Prostate gland (tissue), 2 donors: ENCODE data around the gene RAPGEF2. TPM values are rescaled to one million over a fixed set of nuclear protein-coding genes. Genes with fewer than 3 reads are reported as not detected.

Experiments used
- DNase-seq: peaks from one replicate; pipeline ENCODE4 v3.0.0-alpha.2; 2019; ENCODE audit warnings: low spot score
- H3K27ac ChIP-seq, 2 donors: fragments of 200-600 bp; sonication (generic); 2 replicates each; pipeline ENCODE4 v1.5.1; 2017 to 2019
- H3K27me3 ChIP-seq: fragments of 200-600 bp; sonication (generic); replicated peaks from 2 replicates; pipeline ENCODE4 v1.5.1; 2019; ENCODE audit not compliant: insufficient read depth
- H3K36me3 ChIP-seq, 2 donors: fragments of 200-600 bp; sonication (generic); 1 replicate in 1 of 2; 2 replicates in 1 of 2; pipeline versions ENCODE4 v1.5.1 to v1.8.1; 2017 to 2019
- H3K4me1 ChIP-seq: fragments of 200-600 bp; sonication (generic); replicated peaks from 2 replicates; pipeline ENCODE4 v1.5.1; 2019
- H3K4me3 ChIP-seq, 2 donors: fragments of 200-600 bp; sonication (generic); 2 replicates each; pipeline ENCODE4 v1.5.1; 2017 to 2019
- H3K9me3 ChIP-seq: fragments of 200-600 bp; sonication (generic); 2 replicates; pipeline ENCODE4 v1.5.1; 2017
- POLR2A ChIP-seq: fragments of 450-650 bp; IDR thresholded peaks from one replicate; pipeline ENCODE4 v1.6.1; 2016; ENCODE audit warnings: antibody characterized with exemption, mild to moderate bottlenecking
- POLR2AphosphoS5 ChIP-seq: sonication (generic); formaldehyde crosslinking; IDR thresholded peaks from one replicate; pipeline ENCODE4 v1.6.1; 2017; ENCODE audit warnings: antibody characterized with exemption
- WGBS: methylation state at CpG from one replicate; pipeline ENCODE4 v1.1.5; 2018; 5-methylcytosine and 5-hydroxymethylcytosine counted together
- intact Hi-C: fragments of 100-400 bp; cut with DNase I; formaldehyde crosslinking; loops from one replicate; pipeline ENCODE4 v1.14.2; 2022
- total RNA-seq, 2 donors: library from RNA; depleted of rRNA; stranded (reverse); fragments of >200 nt; gene quantifications; one replicate each; pipeline ENCODE4 v1.1.0, GENCODE V29; 2016
- TF ChIP-seq, protein P1 (sequence below), 4 experiments: fragments of 200-600 bp in 2 of 4; fragments of 450-650 bp in 2 of 4; sonication (generic) in 2 of 4; IDR thresholded peaks; 1 replicate in 3 of 4; 2 replicates in 1 of 4; pipeline ENCODE4 v1.5.1; 2016 to 2019; ENCODE audit warnings: antibody characterized with exemption in 4 of 4, mild to moderate bottlenecking in 2 of 4, moderate library complexity in 2 of 4

Gene RAPGEF2
- total RNA-seq, 2 donors from 2014 or later: 29.2 to 29.5 TPM

DNA sequence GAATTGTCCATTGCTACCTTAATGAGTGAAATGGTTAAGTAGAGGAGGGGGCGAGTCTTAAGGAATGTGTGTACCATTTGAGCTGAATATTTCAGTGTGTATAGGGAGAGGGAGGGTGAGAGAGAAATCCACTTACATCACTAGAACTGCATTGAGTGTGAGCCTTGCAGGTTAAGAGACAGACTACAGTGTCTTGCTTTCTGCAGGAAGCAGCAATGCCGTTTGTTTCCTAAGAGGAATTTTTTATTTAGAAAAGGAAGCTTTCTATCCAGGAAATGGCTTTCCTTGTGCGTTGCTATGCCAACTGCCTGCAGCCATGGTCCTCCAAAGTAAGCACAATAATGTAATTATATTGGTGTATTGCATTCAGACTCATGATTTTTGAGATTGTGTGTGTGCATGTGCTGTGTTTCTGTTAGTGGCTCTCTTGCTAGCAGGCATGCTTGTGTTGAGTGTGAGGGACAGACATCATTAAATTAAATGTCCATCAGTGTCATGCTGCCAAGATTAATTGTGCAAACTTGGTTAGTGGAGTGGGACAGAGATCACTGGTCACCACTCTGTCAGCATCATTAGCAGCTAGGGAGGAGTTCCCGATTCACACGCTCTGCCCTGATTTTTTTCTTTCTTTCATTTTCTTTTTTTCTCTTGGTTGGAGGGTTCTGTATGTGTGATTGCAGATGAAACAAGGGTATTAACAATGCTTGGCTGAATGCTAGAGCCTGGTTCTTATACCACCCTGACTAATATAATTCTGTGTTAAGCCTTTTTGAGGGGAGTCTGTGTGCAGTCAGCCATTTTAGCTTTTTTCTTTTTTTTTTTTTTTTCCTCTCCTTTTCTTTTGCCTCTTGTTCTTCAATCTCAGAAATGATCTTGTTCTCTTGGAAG is 164.3 kb downstream of the RAPGEF2 start:
- Histone ChIP-seq H3K27ac (no peak overlapping the region), H3K36me3 (no peaks in the 10 kb centered on the region), H3K4me1 (no peaks in the 10 kb centered on the region), H3K9me3 (no peaks in the 10 kb centered on the region), H3K27me3 (no peaks in the 10 kb centered on the region), H3K4me3 (no peak overlapping the region)
- TF ChIP-seq, protein P1, sequence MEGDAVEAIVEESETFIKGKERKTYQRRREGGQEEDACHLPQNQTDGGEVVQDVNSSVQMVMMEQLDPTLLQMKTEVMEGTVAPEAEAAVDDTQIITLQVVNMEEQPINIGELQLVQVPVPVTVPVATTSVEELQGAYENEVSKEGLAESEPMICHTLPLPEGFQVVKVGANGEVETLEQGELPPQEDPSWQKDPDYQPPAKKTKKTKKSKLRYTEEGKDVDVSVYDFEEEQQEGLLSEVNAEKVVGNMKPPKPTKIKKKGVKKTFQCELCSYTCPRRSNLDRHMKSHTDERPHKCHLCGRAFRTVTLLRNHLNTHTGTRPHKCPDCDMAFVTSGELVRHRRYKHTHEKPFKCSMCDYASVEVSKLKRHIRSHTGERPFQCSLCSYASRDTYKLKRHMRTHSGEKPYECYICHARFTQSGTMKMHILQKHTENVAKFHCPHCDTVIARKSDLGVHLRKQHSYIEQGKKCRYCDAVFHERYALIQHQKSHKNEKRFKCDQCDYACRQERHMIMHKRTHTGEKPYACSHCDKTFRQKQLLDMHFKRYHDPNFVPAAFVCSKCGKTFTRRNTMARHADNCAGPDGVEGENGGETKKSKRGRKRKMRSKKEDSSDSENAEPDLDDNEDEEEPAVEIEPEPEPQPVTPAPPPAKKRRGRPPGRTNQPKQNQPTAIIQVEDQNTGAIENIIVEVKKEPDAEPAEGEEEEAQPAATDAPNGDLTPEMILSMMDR (IDR thresholded peaks at IDR 0.05): no peak
- no peak for TF ChIP-seq POLR2AphosphoS5
- no peak for TF ChIP-seq POLR2A
- intact Hi-C loops: no loop called here
- DNase-seq: no peak
- 51% methylated on average over 5 of the region's 5 CpGs for WGBS

DNA sequence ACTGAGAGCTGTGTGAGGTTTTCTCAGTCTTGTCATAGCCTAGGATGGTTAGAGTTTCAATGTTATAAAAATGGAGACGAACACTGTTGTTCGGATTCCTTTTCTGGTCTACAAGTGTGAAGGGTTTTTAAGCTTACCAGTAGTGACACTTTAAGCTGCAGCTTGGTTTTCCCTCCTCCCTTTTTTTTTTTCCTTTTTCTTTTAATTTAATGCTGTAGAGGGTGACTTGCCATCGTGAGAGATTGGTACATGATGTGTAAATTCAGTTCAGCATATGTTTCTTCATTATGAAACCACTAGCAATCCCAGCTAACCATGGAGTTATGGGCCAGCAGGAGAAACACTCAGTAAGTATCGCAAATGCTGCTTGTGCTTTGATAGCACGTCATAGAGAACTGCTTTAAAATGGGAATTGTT is 165.0 kb downstream of the RAPGEF2 start:
- H3K4me1 ChIP-seq: no peaks in the 10 kb centered on the region
- TF ChIP-seq POLR2A (no peak), POLR2AphosphoS5 (no peak)
- TF ChIP-seq, protein P1 (IDR thresholded peaks at IDR 0.05): no peak
- no peak overlapping the region for H3K27ac ChIP-seq
- no peaks in the 10 kb centered on the region for H3K27me3 ChIP-seq
- H3K36me3 ChIP-seq: no peaks in the 10 kb centered on the region
- intact Hi-C loops: no loop called here
- no peak for DNase-seq
- WGBS: 78% methylated on average over 5 of the region's 5 CpGs
- no peaks in the 10 kb centered on the region for H3K9me3 ChIP-seq
- H3K4me3 ChIP-seq: no peak overlapping the region

DNA sequence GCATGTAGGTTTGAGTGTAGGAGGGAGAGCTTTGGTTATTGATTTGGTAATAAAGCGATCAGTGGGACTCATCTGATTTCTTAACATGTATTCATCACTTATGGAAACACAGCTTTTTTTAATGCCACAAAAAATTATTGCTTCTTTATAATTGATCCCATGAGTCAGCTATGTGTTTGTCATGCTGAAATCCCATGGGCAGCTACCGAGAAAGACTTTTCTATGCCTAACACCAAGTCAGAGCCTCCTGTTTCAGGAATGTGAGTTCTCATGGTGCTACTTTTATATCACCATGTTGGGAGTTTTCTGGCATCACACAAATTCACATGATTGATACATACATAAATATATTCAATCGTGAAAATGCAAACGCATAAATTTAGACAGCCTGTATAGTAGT is 165.7 kb downstream of the RAPGEF2 start:
- Histone ChIP-seq H3K4me3 (no peak overlapping the region), H3K36me3 (no peaks in the 10 kb centered on the region), H3K27ac (no peak overlapping the region), H3K27me3 (no peaks in the 10 kb centered on the region), H3K9me3 (no peaks in the 10 kb centered on the region), H3K4me1 (no peaks in the 10 kb centered on the region)
- no peak for TF ChIP-seq POLR2A
- TF ChIP-seq, protein P1 (IDR thresholded peaks at IDR 0.05): no peak
- TF ChIP-seq POLR2AphosphoS5: no peak
- WGBS: 68% methylated on average over 4 of the region's 4 CpGs
- no peak for DNase-seq
- intact Hi-C loops: no loop called here

DNA sequence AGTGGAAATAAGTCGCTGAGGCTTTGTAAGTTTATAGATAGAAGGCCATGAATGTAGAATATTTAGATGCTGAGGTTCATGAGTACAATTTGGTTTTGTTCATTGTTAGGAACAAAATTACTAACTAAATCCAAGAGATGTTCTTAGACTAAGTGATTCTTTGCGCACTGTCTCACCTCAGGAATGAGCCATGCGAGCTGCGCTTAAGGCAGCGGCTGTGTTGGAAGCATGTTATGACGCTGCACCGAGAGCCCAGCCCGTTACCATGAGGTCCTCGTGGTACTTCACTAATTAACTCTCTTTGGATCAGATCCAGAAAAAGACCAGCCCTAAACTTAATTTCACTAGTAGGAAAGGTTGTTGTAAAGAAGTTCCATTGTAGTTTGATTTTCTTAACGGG is 166.2 kb downstream of the RAPGEF2 start:
- H3K4me3 ChIP-seq: no peak overlapping the region
- intact Hi-C loops: no loop called here
- DNase-seq: no peak
- TF ChIP-seq POLR2A (no peak), POLR2AphosphoS5 (no peak)
- TF ChIP-seq, protein P1 (IDR thresholded peaks at IDR 0.05): no peak
- H3K9me3 ChIP-seq: no peaks in the 10 kb centered on the region
- WGBS: 87% methylated on average over 10 of the region's 10 CpGs
- no peaks in the 10 kb centered on the region for H3K36me3 ChIP-seq
- no peaks in the 10 kb centered on the region for H3K27me3 ChIP-seq
- H3K27ac ChIP-seq: no peak overlapping the region
- no peaks in the 10 kb centered on the region for H3K4me1 ChIP-seq

DNA sequence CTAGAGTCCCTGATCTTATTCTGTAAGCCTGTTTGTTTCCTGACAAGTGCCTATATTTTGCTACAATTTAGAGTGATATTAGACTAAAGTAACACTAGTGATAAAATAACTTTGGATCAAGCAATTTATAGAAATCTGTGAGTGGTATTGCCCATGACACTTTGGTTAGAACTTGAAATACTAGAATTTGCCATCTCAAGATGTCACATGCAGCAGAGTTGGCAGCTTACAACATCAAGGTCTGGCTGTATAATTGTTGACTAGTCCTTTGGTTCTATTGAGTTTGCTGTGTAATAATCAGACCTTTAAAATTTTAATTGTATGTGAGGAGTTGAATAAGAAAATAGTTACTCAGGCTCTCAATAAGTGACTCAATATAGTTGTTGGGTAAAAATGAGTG is 167.1 kb downstream of the RAPGEF2 start:
- intact Hi-C loops: no loop called here
- Histone ChIP-seq H3K36me3 (no peaks in the 10 kb centered on the region), H3K4me1 (no peaks in the 10 kb centered on the region), H3K27me3 (no peaks in the 10 kb centered on the region), H3K9me3 (no peaks in the 10 kb centered on the region), H3K4me3 (no peak overlapping the region), H3K27ac (no peak overlapping the region)
- TF ChIP-seq POLR2AphosphoS5 (peak; percentile 71), POLR2A (no peak)
- TF ChIP-seq, protein P1 (IDR thresholded peaks at IDR 0.05): no peak
- DNase-seq: peak; percentile 34
